B cell (primary cell): ENCODE data around the gene SLC5A5. TPM values are rescaled to one million over a fixed set of nuclear protein-coding genes. Genes with fewer than 3 reads are reported as not detected.

Experiments used
- ATAC-seq: fragments of 200-7000 bp; cut with Tn5 transposase; one replicate; pipeline ENCODE4 v1.10.0; 2021; ENCODE audit warnings: low read depth, mild to moderate bottlenecking, moderate number of reproducible peaks, moderate library complexity
- CTCF ChIA-PET: fragments of 350-600 bp; sonication (Branson Sonifier 250); formaldehyde crosslinking; loops from one replicate; lab custom pipeline; 2021; ENCODE audit warnings: antibody characterized with exemption, inconsistent platforms; lab: Charles Lee
- POLR2A ChIA-PET: fragments of 350-600 bp; sonication (Branson Sonifier 250); formaldehyde crosslinking; loops from one replicate; lab custom pipeline; 2021; ENCODE audit warnings: antibody characterized with exemption; lab: Charles Lee
- DNase-seq: peaks from one replicate; pipeline ENCODE4 v3.0.0; 2013
- H2AFZ ChIP-seq: 2 replicates; pipeline ENCODE4 v1.6.1; 2012; ENCODE audit warnings: mild to moderate bottlenecking, low read depth, low read length; ENCODE audit not compliant: insufficient read depth, poor library complexity, severe bottlenecking
- H3K27ac ChIP-seq, 2 donors: 1 replicate in 1 of 2; 2 replicates in 1 of 2; pipeline ENCODE4 v1.5.1; 2012 to 2013; ENCODE audit warnings: low read length in 2 of 2, mild to moderate bottlenecking in 2 of 2, moderate library complexity in 1 of 2
- H3K27me3 ChIP-seq, 4 experiments: fragments of 200-600 bp in 1 of 4; sonication (generic) in 1 of 4; replicated peaks in 1 of 4; 1 replicate in 2 of 4; 2 replicates in 2 of 4; pipeline versions ENCODE4 v1.6.1 to v1.7.0; 2013 to 2016; ENCODE audit warnings: low read length in 3 of 4, mild to moderate bottlenecking in 2 of 4, mixed read lengths in 1 of 4, moderate library complexity in 1 of 4; ENCODE audit not compliant: insufficient read depth in 4 of 4, control insufficient read depth in 3 of 4; ENCODE audit errors: control extremely low read depth in 1 of 4
- H3K36me3 ChIP-seq, 2 experiments: replicated peaks in 1 of 2; 1 replicate in 1 of 2; 2 replicates in 1 of 2; pipeline versions ENCODE4 v1.6.1 to v1.7.1; 2013; ENCODE audit warnings: low read length in 1 of 2; ENCODE audit not compliant: insufficient read depth in 2 of 2, control insufficient read depth in 1 of 2; ENCODE audit errors: control extremely low read depth in 1 of 2, extremely low read depth in 1 of 2
- H3K4me1 ChIP-seq, 2 donors: fragments of 200-600 bp in 1 of 2; sonication (generic) in 1 of 2; 1 replicate in 1 of 2; 2 replicates in 1 of 2; pipeline versions ENCODE4 v1.5.1 to v1.6.1; 2013 to 2017; ENCODE audit warnings: low read length in 2 of 2; ENCODE audit not compliant: control insufficient read depth in 2 of 2, insufficient read depth in 2 of 2
- H3K4me2 ChIP-seq: replicated peaks from 2 replicates; pipeline ENCODE3; 2012; ENCODE audit warnings: mild to moderate bottlenecking, low read depth, low read length; ENCODE audit not compliant: poor library complexity, severe bottlenecking
- H3K4me3 ChIP-seq, 5 experiments: fragments of 200-600 bp in 1 of 5; sonication (generic) in 1 of 5; 1 replicate in 3 of 5; 2 replicates in 2 of 5; pipeline versions ENCODE4 v1.5.1 to v1.7.0; 2011 to 2016; ENCODE audit warnings: low read length in 4 of 5, mild to moderate bottlenecking in 4 of 5, low read depth in 2 of 5, control low read depth in 1 of 5, moderate library complexity in 1 of 5; ENCODE audit not compliant: insufficient read depth in 1 of 5; ENCODE audit errors: control extremely low read depth in 1 of 5, extremely low read depth in 1 of 5
- H3K79me2 ChIP-seq: fragments of 200-600 bp; sonication (generic); one replicate; pipeline ENCODE4 v1.6.0; 2016; ENCODE audit warnings: low read length; ENCODE audit not compliant: control insufficient read depth, insufficient read depth
- H3K9ac ChIP-seq: fragments of 200-600 bp; sonication (generic); 2 replicates; pipeline ENCODE4 v1.6.1; 2017; ENCODE audit warnings: mild to moderate bottlenecking, low read length, moderate library complexity
- H3K9me3 ChIP-seq, 3 donors: one replicate each; pipeline versions ENCODE4 v1.6.1 to v1.7.1; 2013; ENCODE audit warnings: low read length in 2 of 3; ENCODE audit not compliant: control insufficient read depth in 2 of 3, insufficient read depth in 1 of 3; ENCODE audit errors: control extremely low read depth in 1 of 3
- H4K20me1 ChIP-seq: 2 replicates; pipeline ENCODE4 v1.6.0; 2012; ENCODE audit warnings: mild to moderate bottlenecking, low read length; ENCODE audit not compliant: insufficient read depth, control insufficient read depth, poor library complexity, severe bottlenecking
- H3K27ac Mint-ChIP-seq: one replicate; pipeline ENCODE4 v1.8.0; 2021; ENCODE audit warnings: mixed read lengths
- H3K27me3 Mint-ChIP-seq: one replicate; pipeline ENCODE4 v1.8.0; 2021; ENCODE audit warnings: mixed read lengths
- H3K4me1 Mint-ChIP-seq: one replicate; pipeline ENCODE4 v1.8.0; 2021; ENCODE audit warnings: mixed read lengths
- H3K4me3 Mint-ChIP-seq: one replicate; pipeline ENCODE4 v1.8.0; 2021; ENCODE audit warnings: mixed read lengths
- H3K9me3 Mint-ChIP-seq: one replicate; pipeline ENCODE4 v1.8.0; 2022; ENCODE audit warnings: mixed read lengths; ENCODE audit not compliant: insufficient read depth
- EZH2 ChIP-seq: IDR thresholded peaks from 2 replicates; pipeline ENCODE4 v1.6.1; 2012; ENCODE audit warnings: borderline replicate concordance, low read depth, mild to moderate bottlenecking, moderate library complexity, low read length; ENCODE audit not compliant: insufficient read depth, poor library complexity, severe bottlenecking
- WGBS: methylation state at CpG from one replicate; pipeline ENCODE4 v1.1.5; 2013; ENCODE audit warnings: missing lambda C conversion rate; ENCODE audit not compliant: insufficient coverage; 5-methylcytosine and 5-hydroxymethylcytosine counted together
- intact Hi-C: fragments of 100-400 bp; cut with micrococcal nuclease; formaldehyde crosslinking; loops from one replicate; pipeline ENCODE4 v1.10.0; 2022
- polyA plus RNA-seq: library from polyadenylated mRNA; depleted of rRNA; stranded (reverse); fragments of >200 nt; gene quantifications from 2 replicates; pipeline ENCODE4 v1.2.3, GENCODE V29; 2012
- total RNA-seq, 2 donors: library from RNA; stranded (reverse); fragments of 120-200 nt in 1 of 2; gene quantifications; 1 replicate in 1 of 2; 2 replicates in 1 of 2; pipeline versions ENCODE4 v1.2.3 to v1.2.4, GENCODE V29; 2013 to 2022
- TF ChIP-seq, protein P1 (sequence below): fragments of 200-600 bp; IDR thresholded peaks from one replicate; pipeline ENCODE4 v1.8.0; 2022; ENCODE audit warnings: antibody characterized with exemption, mild to moderate bottlenecking

SLC5A5 gene
- total and polyA plus RNA-seq, 2 donors (not counting 1 experiment from before 2014, with no cell fraction given) = 0.07 to 0.40 TPM

DNA sequence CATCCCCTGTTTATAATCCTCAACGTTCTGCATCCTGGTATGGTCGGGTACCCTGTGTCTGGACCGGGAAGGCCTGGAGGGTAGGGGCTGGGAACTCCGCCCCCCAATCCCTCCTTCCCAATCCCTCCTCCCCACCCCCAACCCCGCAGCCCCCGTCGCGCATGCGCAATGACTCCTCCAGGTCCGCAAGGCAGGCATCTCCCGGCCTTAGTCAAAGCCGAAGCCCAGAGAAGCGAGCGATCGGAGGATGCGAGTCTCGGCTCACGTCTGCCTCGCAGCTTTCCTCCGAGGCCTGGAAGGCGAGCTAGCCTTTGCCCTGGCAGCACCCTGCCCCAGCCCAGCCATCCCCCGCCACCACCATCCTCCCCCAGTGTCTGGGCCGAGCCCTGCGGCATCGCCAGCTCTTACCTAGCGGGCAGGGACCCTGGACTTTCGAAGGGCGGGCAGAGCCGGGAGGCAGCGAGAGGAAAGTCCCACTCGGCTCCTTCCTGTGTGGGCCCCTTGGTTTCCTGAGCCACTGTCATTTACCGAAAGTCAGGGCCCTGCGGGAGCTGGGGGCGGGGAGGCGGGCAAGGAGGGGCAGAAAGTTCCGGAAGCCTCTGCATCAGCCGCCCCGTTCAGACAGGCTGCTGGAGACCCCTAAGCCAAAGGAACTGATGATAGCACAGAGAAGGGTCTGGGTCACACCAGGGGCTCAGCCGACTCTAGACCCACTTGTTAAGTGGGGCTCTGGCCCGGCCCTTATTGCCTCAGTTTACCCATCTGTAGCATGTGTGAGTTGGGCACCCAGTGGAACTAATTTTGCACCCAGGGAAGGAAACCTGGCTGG lies 24.0 kb upstream of the SLC5A5 start, which contains the start of gene JAK3:
JAK3 (minus strand) TSS at position 445 of the 829 bp plus-strand sequence. CDS start 3,565 bp downstream, outside the sequence.
- H2AFZ ChIP-seq = peak within 1 kb of the TSS; percentile 73
- H3K36me3 ChIP-seq = peaks cover 0 to 20% of the 10 kb centered on the region in 2 experiments
- Mint-ChIP-seq H3K9me3 (no peaks in the 10 kb centered on the region), H3K4me3 (peak within 1 kb of the TSS; percentile 96), H3K27ac (peak within 1 kb of the TSS; percentile 91), H3K4me1 (peaks cover 61% of the 10 kb centered on the region), H3K27me3 (no peaks in the 10 kb centered on the region)
- H4K20me1 ChIP-seq = peaks cover 20% of the 10 kb centered on the region
- peak within 1 kb of the TSS; percentile 87 to 94 for H3K27ac ChIP-seq
- H3K4me3 ChIP-seq = peak within 1 kb of the TSS; percentile 57 to 85 (median 67)
- H3K9me3 ChIP-seq = peaks cover 0 to 6% (median 0%) of the 10 kb centered on the region in 3 donors
- no peak for TF ChIP-seq EZH2
- TF ChIP-seq, protein P1, sequence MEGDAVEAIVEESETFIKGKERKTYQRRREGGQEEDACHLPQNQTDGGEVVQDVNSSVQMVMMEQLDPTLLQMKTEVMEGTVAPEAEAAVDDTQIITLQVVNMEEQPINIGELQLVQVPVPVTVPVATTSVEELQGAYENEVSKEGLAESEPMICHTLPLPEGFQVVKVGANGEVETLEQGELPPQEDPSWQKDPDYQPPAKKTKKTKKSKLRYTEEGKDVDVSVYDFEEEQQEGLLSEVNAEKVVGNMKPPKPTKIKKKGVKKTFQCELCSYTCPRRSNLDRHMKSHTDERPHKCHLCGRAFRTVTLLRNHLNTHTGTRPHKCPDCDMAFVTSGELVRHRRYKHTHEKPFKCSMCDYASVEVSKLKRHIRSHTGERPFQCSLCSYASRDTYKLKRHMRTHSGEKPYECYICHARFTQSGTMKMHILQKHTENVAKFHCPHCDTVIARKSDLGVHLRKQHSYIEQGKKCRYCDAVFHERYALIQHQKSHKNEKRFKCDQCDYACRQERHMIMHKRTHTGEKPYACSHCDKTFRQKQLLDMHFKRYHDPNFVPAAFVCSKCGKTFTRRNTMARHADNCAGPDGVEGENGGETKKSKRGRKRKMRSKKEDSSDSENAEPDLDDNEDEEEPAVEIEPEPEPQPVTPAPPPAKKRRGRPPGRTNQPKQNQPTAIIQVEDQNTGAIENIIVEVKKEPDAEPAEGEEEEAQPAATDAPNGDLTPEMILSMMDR = no peak
- peaks cover 47% of the 10 kb centered on the region for H3K79me2 ChIP-seq
- intact Hi-C loops = no loop called here
- peak within 1 kb of the TSS; percentile 88 for H3K9ac ChIP-seq
- ATAC-seq (peak; percentile 81), DNase-seq (peak; percentile 88)
- H3K27me3 ChIP-seq = no peaks in the 10 kb centered on the region
- ChIA-PET CTCF (interaction anchor here (0.9 to 15.3 kb wide), 8 partner anchors 8 to 87 kb away, joined by 3 to 374 read pairs (median 4); partner anchors contain the start of genes CCDC124 and RPL18A), POLR2A (interaction anchor here (0.6 to 1.8 kb wide), 16 partner anchors 8 to 1313 kb away, joined by 3 to 14 read pairs (median 4); partner anchors contain the start of genes CCDC124, FCHO1 and RPL18A)
- peaks cover 58 to 90% of the 10 kb centered on the region in 2 donors for H3K4me1 ChIP-seq
- WGBS = 0% methylated on average over 34 of the region's 40 CpGs
- peak within 1 kb of the TSS; percentile 93 for H3K4me2 ChIP-seq
